DND-41 (cell line): Measurements from ENCODE around the gene IRS2.

Experiments
- ATAC-seq: fragments of 200-7000 bp; cut with Tn5 transposase; 3 replicates; pipeline ENCODE4 v1.9.1; 2021; ENCODE audit warnings: low read depth; ENCODE audit not compliant: insufficient read depth
- DNase-seq: peaks from one replicate; pipeline ENCODE4 v3.0.0-alpha.2; 2020
- H2AFZ ChIP-seq: 2 replicates; pipeline ENCODE4 v1.6.0; 2012; ENCODE audit warnings: low read depth, low read length
- H3K27ac ChIP-seq: 2 replicates; pipeline ENCODE4 v1.5.1; 2012; ENCODE audit warnings: low read length, inconsistent platforms
- H3K27me3 ChIP-seq: fragments of 200-600 bp; sonication (generic); 2 replicates; pipeline ENCODE4 v1.6.0; 2012; ENCODE audit warnings: low read length, mild to moderate bottlenecking, inconsistent platforms; ENCODE audit not compliant: insufficient read depth, poor library complexity
- H3K36me3 ChIP-seq: 2 replicates; pipeline ENCODE4 v1.5.1; 2012; ENCODE audit warnings: low read length, inconsistent platforms; ENCODE audit not compliant: insufficient read depth
- H3K4me1 ChIP-seq: 2 replicates; pipeline ENCODE4 v1.5.1; 2012; ENCODE audit warnings: mild to moderate bottlenecking, low read length; ENCODE audit not compliant: insufficient read depth
- H3K4me2 ChIP-seq: 2 replicates; pipeline ENCODE4 v1.6.0; 2012; ENCODE audit warnings: mild to moderate bottlenecking, moderate library complexity, low read length, inconsistent platforms; ENCODE audit not compliant: insufficient read depth
- H3K4me3 ChIP-seq, 2 experiments: fragments of 200-600 bp in 1 of 2; shearing (Covaris generic) in 1 of 2; 2 replicates each; pipeline ENCODE4 v1.5.1; 2012 to 2016; ENCODE audit warnings: inconsistent platforms in 2 of 2, low read length in 2 of 2, mild to moderate bottlenecking in 2 of 2, low read depth in 1 of 2, moderate library complexity in 1 of 2
- H3K79me2 ChIP-seq: 2 replicates; pipeline ENCODE4 v1.6.0; 2012; ENCODE audit warnings: low read length, inconsistent platforms; ENCODE audit not compliant: insufficient read depth
- H3K9ac ChIP-seq: 2 replicates; pipeline ENCODE4 v1.6.0; 2012; ENCODE audit warnings: low read depth, mild to moderate bottlenecking, inconsistent platforms, low read length, moderate library complexity
- H3K9me3 ChIP-seq: 2 replicates; pipeline ENCODE4 v1.5.1; 2012; ENCODE audit warnings: low read length, moderate library complexity, mild to moderate bottlenecking, inconsistent platforms; ENCODE audit not compliant: insufficient read depth, severe bottlenecking
- H4K20me1 ChIP-seq: 2 replicates; pipeline ENCODE4 v1.6.0; 2012; ENCODE audit warnings: low read length; ENCODE audit not compliant: insufficient read depth
- EZH2 ChIP-seq: IDR thresholded peaks from 3 replicates; pipeline ENCODE4 v1.6.1; 2012; ENCODE audit warnings: borderline replicate concordance, low read depth, mild to moderate bottlenecking, moderate library complexity, low read length, inconsistent platforms; ENCODE audit not compliant: severe bottlenecking
- TF ChIP-seq, protein P1 (sequence below): IDR thresholded peaks from 2 replicates; pipeline ENCODE4 v1.5.1; 2012; ENCODE audit warnings: borderline replicate concordance, low read length, moderate library complexity, mild to moderate bottlenecking; ENCODE audit not compliant: poor library complexity, severe bottlenecking; ENCODE audit errors: extremely low read depth

IRS2 gene

DNA sequence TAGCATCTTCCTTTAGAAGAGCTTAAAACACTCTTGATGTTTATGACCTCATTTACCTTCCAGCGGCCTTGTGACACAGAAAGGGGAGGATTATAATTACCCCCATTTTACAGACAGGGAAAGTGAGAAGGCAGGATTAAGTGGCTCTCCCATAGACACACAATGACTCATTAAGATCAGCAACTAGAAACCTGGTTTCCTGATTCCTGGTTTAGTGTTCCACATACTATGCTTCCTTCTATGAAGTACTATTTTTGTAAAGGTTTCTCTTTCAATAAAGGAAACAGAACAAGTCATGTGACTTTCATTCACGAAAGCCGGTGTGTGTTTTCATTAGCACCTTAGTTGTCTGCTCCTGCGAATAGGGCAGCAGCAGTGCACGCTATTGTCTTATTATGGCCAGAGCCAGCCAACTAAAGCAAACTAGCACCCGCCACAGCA, 8.3 kb downstream of the IRS2 start:
- Histone ChIP-seq H3K4me3 (no peak overlapping the region), H3K9ac (no peak overlapping the region), H3K9me3 (no peaks in the 10 kb centered on the region), H3K27ac (peak overlapping the region; percentile 77), H3K36me3 (no peaks in the 10 kb centered on the region), H3K27me3 (no peaks in the 10 kb centered on the region), H2AFZ (no peak overlapping the region), H3K4me2 (0 out of 2 replicates have a peak overlapping the region, but pooled peaks have one; percentile 51), H3K4me1 (peaks cover 47% of the 10 kb centered on the region), H4K20me1 (no peaks in the 10 kb centered on the region), H3K79me2 (no peaks in the 10 kb centered on the region)
- ATAC-seq (no peak), DNase-seq (no peak)
- no peak for TF ChIP-seq EZH2
- TF ChIP-seq, protein P1, sequence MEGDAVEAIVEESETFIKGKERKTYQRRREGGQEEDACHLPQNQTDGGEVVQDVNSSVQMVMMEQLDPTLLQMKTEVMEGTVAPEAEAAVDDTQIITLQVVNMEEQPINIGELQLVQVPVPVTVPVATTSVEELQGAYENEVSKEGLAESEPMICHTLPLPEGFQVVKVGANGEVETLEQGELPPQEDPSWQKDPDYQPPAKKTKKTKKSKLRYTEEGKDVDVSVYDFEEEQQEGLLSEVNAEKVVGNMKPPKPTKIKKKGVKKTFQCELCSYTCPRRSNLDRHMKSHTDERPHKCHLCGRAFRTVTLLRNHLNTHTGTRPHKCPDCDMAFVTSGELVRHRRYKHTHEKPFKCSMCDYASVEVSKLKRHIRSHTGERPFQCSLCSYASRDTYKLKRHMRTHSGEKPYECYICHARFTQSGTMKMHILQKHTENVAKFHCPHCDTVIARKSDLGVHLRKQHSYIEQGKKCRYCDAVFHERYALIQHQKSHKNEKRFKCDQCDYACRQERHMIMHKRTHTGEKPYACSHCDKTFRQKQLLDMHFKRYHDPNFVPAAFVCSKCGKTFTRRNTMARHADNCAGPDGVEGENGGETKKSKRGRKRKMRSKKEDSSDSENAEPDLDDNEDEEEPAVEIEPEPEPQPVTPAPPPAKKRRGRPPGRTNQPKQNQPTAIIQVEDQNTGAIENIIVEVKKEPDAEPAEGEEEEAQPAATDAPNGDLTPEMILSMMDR = no peak

DNA sequence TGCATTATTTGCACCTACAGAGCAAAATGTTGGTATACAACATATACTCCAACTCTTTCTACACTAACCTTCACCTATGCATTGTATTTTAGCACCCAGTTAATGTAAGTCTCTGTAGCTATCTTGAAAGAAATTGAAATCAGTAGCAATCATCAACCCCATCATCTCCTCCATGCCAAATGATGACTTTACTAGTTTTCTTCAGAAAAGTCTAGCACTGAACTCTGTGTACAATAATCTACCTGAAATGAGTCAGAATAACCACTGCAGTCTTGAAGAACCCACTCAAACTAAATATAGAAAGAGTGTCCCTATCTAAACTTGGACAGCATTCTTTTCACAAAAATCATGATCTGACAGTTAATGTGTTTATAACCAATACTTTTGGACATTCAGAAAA, 9.8 kb downstream of the IRS2 start:
- ATAC-seq (no peak), DNase-seq (no peak)
- Histone ChIP-seq H3K27me3 (no peaks in the 10 kb centered on the region), H4K20me1 (no peaks in the 10 kb centered on the region), H3K4me1 (peaks cover 47% of the 10 kb centered on the region), H2AFZ (no peak overlapping the region), H3K9me3 (no peaks in the 10 kb centered on the region), H3K9ac (no peak overlapping the region), H3K27ac (no peak overlapping the region), H3K36me3 (no peaks in the 10 kb centered on the region), H3K4me2 (no peak overlapping the region), H3K4me3 (no peak overlapping the region), H3K79me2 (no peaks in the 10 kb centered on the region)
- TF ChIP-seq EZH2 = no peak
- TF ChIP-seq, protein P1 = no peak

- Histone ChIP-seq H2AFZ (no peak overlapping the region), H3K79me2 (no peaks in the 10 kb centered on the region), H3K4me1 (peaks cover 24% of the 10 kb centered on the region), H4K20me1 (no peaks in the 10 kb centered on the region), H3K36me3 (no peaks in the 10 kb centered on the region), H3K27me3 (no peaks in the 10 kb centered on the region), H3K27ac (no peak overlapping the region), H3K4me2 (no peak overlapping the region), H3K4me3 (no peak overlapping the region), H3K9me3 (no peaks in the 10 kb centered on the region), H3K9ac (no peak overlapping the region)
- DNase-seq (no peak), ATAC-seq (no peak)
- no peak for TF ChIP-seq EZH2
- TF ChIP-seq, protein P1 = no peak
Measured at GRCh38 chr13:109773786-109774185, 12.6 kb downstream of the IRS2 start.

DNA sequence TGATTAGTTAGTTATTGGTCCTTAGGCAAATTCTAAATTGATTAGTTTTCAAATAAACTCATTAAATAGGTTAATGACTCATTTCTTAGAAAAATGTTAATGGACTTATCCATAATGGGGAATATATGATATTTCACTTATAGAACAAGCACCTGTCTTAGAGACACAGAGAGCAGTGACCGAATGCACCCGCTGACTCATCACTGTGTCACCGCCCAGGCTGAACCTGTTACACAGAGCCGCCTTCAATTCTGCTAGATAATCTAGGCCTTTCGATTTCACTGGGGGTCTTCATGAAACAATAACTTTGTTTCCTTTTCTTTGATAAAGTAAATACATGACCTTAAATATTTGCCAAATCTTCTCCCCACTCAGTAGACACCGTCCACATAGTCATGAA, 13.1 kb downstream of the IRS2 start:
- DNase-seq = no peak
- Histone ChIP-seq H3K4me3 (no peak overlapping the region), H3K27ac (no peak overlapping the region)

More for the DNA sequence above, 13.1 kb downstream of the IRS2 start:
- Histone ChIP-seq H3K79me2 (no peaks in the 10 kb centered on the region), H3K4me1 (peaks cover 18% of the 10 kb centered on the region), H3K9ac (no peak overlapping the region), H3K9me3 (no peaks in the 10 kb centered on the region), H3K27me3 (no peaks in the 10 kb centered on the region), H4K20me1 (no peaks in the 10 kb centered on the region), H3K36me3 (no peaks in the 10 kb centered on the region), H2AFZ (no peak overlapping the region), H3K4me2 (no peak overlapping the region)
- no peak for ATAC-seq
- TF ChIP-seq EZH2 = no peak
- TF ChIP-seq, protein P1 = no peak
